Immature natural killer cell (primary cell): ENCODE results near the gene TNIP1. TPM values are rescaled to one million over a fixed set of nuclear protein-coding genes. Genes with fewer than 3 reads are reported as not detected.
A peak's percentile ranks its signal among the peaks of the same experiment; 100 is the strongest.

Experiments
- DNase-seq, 3 donors: peaks; one replicate each; pipeline ENCODE4 v3.0.0; 2022; ENCODE audit warnings: mixed read lengths in 1 of 3
- H3K27ac Mint-ChIP-seq, 6 donors: one replicate each; pipeline ENCODE4 v1.8.0; 2020; ENCODE audit warnings: mixed read lengths in 6 of 6, mild to moderate bottlenecking in 5 of 6, inconsistent platforms in 4 of 6, moderate library complexity in 3 of 6
- H3K27me3 Mint-ChIP-seq, 3 donors: one replicate each; pipeline ENCODE4 v1.8.0; 2020 to 2021; ENCODE audit warnings: low read depth in 3 of 3, mild to moderate bottlenecking in 3 of 3, mixed read lengths in 3 of 3, moderate library complexity in 3 of 3, inconsistent platforms in 1 of 3
- H3K36me3 Mint-ChIP-seq, 3 donors: one replicate each; pipeline ENCODE4 v1.8.0; 2020; ENCODE audit warnings: mixed read lengths in 3 of 3, inconsistent platforms in 2 of 3, mild to moderate bottlenecking in 2 of 3
- H3K4me1 Mint-ChIP-seq, 2 donors: one replicate each; pipeline ENCODE4 v1.8.0; 2020; ENCODE audit warnings: inconsistent platforms in 2 of 2, mild to moderate bottlenecking in 2 of 2, mixed read lengths in 2 of 2, moderate library complexity in 1 of 2
- H3K4me3 Mint-ChIP-seq, 5 donors: one replicate each; pipeline ENCODE4 v1.8.0; 2020; ENCODE audit warnings: mild to moderate bottlenecking in 5 of 5, mixed read lengths in 5 of 5, inconsistent platforms in 3 of 5, moderate library complexity in 3 of 5
- H3K9me3 Mint-ChIP-seq, 6 donors: one replicate each; pipeline ENCODE4 v1.8.0; 2020; ENCODE audit warnings: mild to moderate bottlenecking in 6 of 6, mixed read lengths in 6 of 6, inconsistent platforms in 4 of 6, moderate library complexity in 3 of 6
- polyA plus RNA-seq, 3 donors: library from polyadenylated mRNA; unstranded; fragments of 300-500 nt; fragmentation: Illumina TruSeq; gene quantifications; one replicate each; pipeline ENCODE4 v1.2.3, GENCODE V29; 2021

TNIP1 gene
- polyA plus RNA-seq, 3 donors from 2014 or later: 21.8 to 62.4 (median 40.2) TPM

- Mint-ChIP-seq H3K4me1 (peaks cover 78 to 82% of the 10 kb centered on the region in 2 donors), H3K9me3 (no peaks in the 10 kb centered on the region), H3K36me3 (peaks cover 22 to 35% (median 24%) of the 10 kb centered on the region in 3 donors), H3K27ac (peak overlapping the region; percentile 85 to 98 (median 96)), H3K27me3 (peaks cover 8 to 21% (median 20%) of the 10 kb centered on the region in 3 donors), H3K4me3 (peak overlapping the region; percentile 75 to 88 (median 76))
- no peak for DNase-seq
Observed at GRCh38 chr5:151098768-151099121, 17.9 kb upstream of the TNIP1 start.

GRCh38 chr5:151097820-151098767 lies 17.3 kb upstream of the TNIP1 start:
- no peaks in the 10 kb centered on the region for H3K9me3 Mint-ChIP-seq
- H3K27me3 Mint-ChIP-seq: peaks cover 8 to 24% (median 20%) of the 10 kb centered on the region in 3 donors
- peaks cover 83 to 84% of the 10 kb centered on the region in 2 donors for H3K4me1 Mint-ChIP-seq
- H3K36me3 Mint-ChIP-seq: peaks cover 17 to 29% (median 19%) of the 10 kb centered on the region in 3 donors
- DNase-seq: peak; percentile 77 to 79 (median 78)
- H3K27ac Mint-ChIP-seq: peak overlapping the region; percentile 85 to 98 (median 96)
- H3K4me3 Mint-ChIP-seq: peak overlapping the region; percentile 75 to 88 (median 76)

- no peaks in the 10 kb centered on the region for H3K9me3 Mint-ChIP-seq
- H3K36me3 Mint-ChIP-seq: peaks cover 17 to 23% (median 18%) of the 10 kb centered on the region in 3 donors
- peak overlapping the region; percentile 85 to 98 (median 96) for H3K27ac Mint-ChIP-seq
- peak overlapping the region; percentile 75 to 88 (median 76) for H3K4me3 Mint-ChIP-seq
- peaks cover 94% of the 10 kb centered on the region in 2 donors for H3K4me1 Mint-ChIP-seq
- no peak for DNase-seq
- H3K27me3 Mint-ChIP-seq: peaks cover 8 to 26% (median 20%) of the 10 kb centered on the region in 3 donors
Observed at GRCh38 chr5:151097061-151097460, 16.2 kb upstream of the TNIP1 start.

GRCh38 chr5:151096001-151096373 lies 15.2 kb upstream of the TNIP1 start:
- DNase-seq: no peak
- Mint-ChIP-seq H3K9me3 (no peaks in the 10 kb centered on the region), H3K36me3 (peaks cover 11 to 16% (median 12%) of the 10 kb centered on the region in 3 donors), H3K27ac (peak overlapping the region; percentile 85 to 98 (median 96)), H3K4me1 (peaks cover 95 to 96% of the 10 kb centered on the region in 2 donors), H3K27me3 (peaks cover 10 to 26% (median 20%) of the 10 kb centered on the region in 3 donors), H3K4me3 (peak overlapping the region in 4 of 5 donors; percentile 26 to 69 (median 45))

- DNase-seq: no peak
Observed at GRCh38 chr5:151095341-151096000, 14.6 kb upstream of the TNIP1 start.

GRCh38 chr5:151094852-151095245 lies 14.0 kb upstream of the TNIP1 start:
- Mint-ChIP-seq H3K27ac (peak overlapping the region; percentile 85 to 98 (median 96)), H3K36me3 (peaks cover 3 to 5% (median 5%) of the 10 kb centered on the region in 3 donors), H3K4me3 (peak overlapping the region; percentile 73 to 90 (median 81)), H3K9me3 (no peaks in the 10 kb centered on the region), H3K27me3 (peaks cover 7 to 27% (median 23%) of the 10 kb centered on the region in 3 donors), H3K4me1 (peaks cover 84% of the 10 kb centered on the region in 2 donors)
- DNase-seq: no peak

More at GRCh38 chr5:151095341-151096000, 14.6 kb upstream of the TNIP1 start:
- peak overlapping the region; percentile 85 to 98 (median 96) for H3K27ac Mint-ChIP-seq
- H3K4me3 Mint-ChIP-seq: peak overlapping the region; percentile 29 to 90 (median 54)
- peaks cover 8 to 10% (median 9%) of the 10 kb centered on the region in 3 donors for H3K36me3 Mint-ChIP-seq
- H3K4me1 Mint-ChIP-seq: peaks cover 90 to 91% of the 10 kb centered on the region in 2 donors
- no peaks in the 10 kb centered on the region for H3K9me3 Mint-ChIP-seq
- H3K27me3 Mint-ChIP-seq: peaks cover 10 to 24% (median 24%) of the 10 kb centered on the region in 3 donors

GRCh38 chr5:151094030-151094851 lies 13.4 kb upstream of the TNIP1 start:
- DNase-seq: peak; percentile 72 to 84 (median 82)
- Mint-ChIP-seq H3K36me3 (no peaks in the 10 kb centered on the region), H3K27ac (peak overlapping the region; percentile 85 to 98 (median 96)), H3K4me3 (peak overlapping the region; percentile 73 to 90 (median 81)), H3K4me1 (peaks cover 78% of the 10 kb centered on the region in 2 donors), H3K9me3 (no peaks in the 10 kb centered on the region), H3K27me3 (peaks cover 7 to 27% (median 23%) of the 10 kb centered on the region in 3 donors)

GRCh38 chr5:151093476-151093889 lies 12.6 kb upstream of the TNIP1 start:
- peaks cover 6 to 25% (median 20%) of the 10 kb centered on the region in 3 donors for H3K27me3 Mint-ChIP-seq
- no peaks in the 10 kb centered on the region for H3K36me3 Mint-ChIP-seq
- H3K9me3 Mint-ChIP-seq: no peaks in the 10 kb centered on the region
- H3K27ac Mint-ChIP-seq: peak overlapping the region; percentile 85 to 98 (median 96)
- peaks cover 70 to 71% of the 10 kb centered on the region in 2 donors for H3K4me1 Mint-ChIP-seq
- DNase-seq: no peak
- H3K4me3 Mint-ChIP-seq: peak overlapping the region; percentile 73 to 90 (median 81)

GRCh38 chr5:151092762-151093161 lies 11.9 kb upstream of the TNIP1 start:
- no peak for DNase-seq
- H3K36me3 Mint-ChIP-seq: no peaks in the 10 kb centered on the region
- H3K9me3 Mint-ChIP-seq: no peaks in the 10 kb centered on the region
- peaks cover 63 to 64% of the 10 kb centered on the region in 2 donors for H3K4me1 Mint-ChIP-seq
- peak overlapping the region in 1 of 5 donors; percentile 13 for H3K4me3 Mint-ChIP-seq
- H3K27ac Mint-ChIP-seq: peak overlapping the region; percentile 83 to 98 (median 96)
- H3K27me3 Mint-ChIP-seq: peaks cover 6 to 25% (median 21%) of the 10 kb centered on the region in 3 donors

GRCh38 chr5:151089726-151090125 lies 8.9 kb upstream of the TNIP1 start:
- no peaks in the 10 kb centered on the region for H3K9me3 Mint-ChIP-seq
- peak overlapping the region in 3 of 6 donors; percentile 20 to 51 (median 41) for H3K27ac Mint-ChIP-seq
- peaks cover 6 to 18% (median 16%) of the 10 kb centered on the region in 3 donors for H3K27me3 Mint-ChIP-seq
- H3K36me3 Mint-ChIP-seq: peaks cover 0 to 4% (median 0%) of the 10 kb centered on the region in 3 donors
- H3K4me1 Mint-ChIP-seq: peaks cover 49 to 52% of the 10 kb centered on the region in 2 donors
- no peak overlapping the region for H3K4me3 Mint-ChIP-seq
- DNase-seq: no peak

GRCh38 chr5:151088986-151089385 lies 8.2 kb upstream of the TNIP1 start:
- no peak for DNase-seq
- H3K36me3 Mint-ChIP-seq: peaks cover 0 to 4% (median 0%) of the 10 kb centered on the region in 3 donors
- no peak overlapping the region for H3K27ac Mint-ChIP-seq
- H3K4me3 Mint-ChIP-seq: no peak overlapping the region
- H3K9me3 Mint-ChIP-seq: no peaks in the 10 kb centered on the region
- peaks cover 4 to 13% (median 9%) of the 10 kb centered on the region in 3 donors for H3K27me3 Mint-ChIP-seq
- H3K4me1 Mint-ChIP-seq: peaks cover 45 to 46% of the 10 kb centered on the region in 2 donors

- Mint-ChIP-seq H3K4me1 (peaks cover 34 to 36% of the 10 kb centered on the region in 2 donors), H3K27me3 (peaks cover 2 to 7% (median 6%) of the 10 kb centered on the region in 3 donors), H3K36me3 (peaks cover 0 to 4% (median 0%) of the 10 kb centered on the region in 3 donors), H3K27ac (peak overlapping the region in 1 of 6 donors; percentile 40), H3K9me3 (no peaks in the 10 kb centered on the region), H3K4me3 (no peak overlapping the region)
- DNase-seq: no peak
Observed at GRCh38 chr5:151087486-151087885, 6.7 kb upstream of the TNIP1 start.
